BJ (cell line): ENCODE data around the gene ZXDA. TPM values are rescaled to one million over a fixed set of nuclear protein-coding genes. Genes with fewer than 3 reads are reported as not detected.
"Not testable (repeated sequence)": the region's sequence is repeated elsewhere in the genome, so short reads cannot be mapped to it uniquely, and the experiment has no call there.

Source experiments
- CTCF ChIA-PET: fragments of 350-600 bp; formaldehyde crosslinking; extraction: SDS; loops from one replicate; lab custom pipeline; 2021; ENCODE audit warnings: antibody characterized with exemption, inconsistent platforms; lab: Yijun Ruan, JAX
- POLR2A ChIA-PET: fragments of 300-600 bp; sonication (Branson Sonifier 250); formaldehyde crosslinking; extraction: SDS; loops from one replicate; lab custom pipeline; 2021; ENCODE audit warnings: antibody characterized with exemption; lab: Charles Lee
- DNase-seq: peaks from one replicate; pipeline ENCODE4 v3.0.0-alpha.2; 2011; ENCODE audit warnings: low read depth
- H3K27me3 ChIP-seq: 2 replicates; pipeline ENCODE4 v1.6.0; 2011; ENCODE audit warnings: low read length; ENCODE audit not compliant: control insufficient read depth, insufficient read depth
- H3K36me3 ChIP-seq: 2 replicates; pipeline ENCODE4 v1.5.1; 2011; ENCODE audit warnings: low read length; ENCODE audit not compliant: control insufficient read depth, insufficient read depth
- H3K4me3 ChIP-seq: 2 replicates; pipeline ENCODE4 v1.5.1; 2011; ENCODE audit warnings: low read depth, mild to moderate bottlenecking, control low read depth, low read length
- CTCF ChIP-seq: IDR thresholded peaks from 2 replicates; pipeline ENCODE4 v1.5.1; 2011; ENCODE audit warnings: low read depth, mild to moderate bottlenecking, control low read depth, inconsistent platforms, low read length, moderate library complexity; ENCODE audit not compliant: insufficient read depth
- polyA minus RNA-seq: library from RNA; depleted of rRNA, polyadenylated mRNA; stranded (reverse); fragments of >200 nt; gene quantifications from 2 replicates; pipeline ENCODE4 v1.2.3, GENCODE V29; 2011; rRNA and poly(A)+ RNA removed
- polyA plus RNA-seq: library from polyadenylated mRNA; depleted of rRNA; stranded (reverse); fragments of >200 nt; gene quantifications from 2 replicates; pipeline ENCODE4 v1.2.3, GENCODE V29; 2011; rRNA removed

Gene ZXDA
- polyA plus RNA-seq (1.5 and 1.6 TPM in 2 replicates), polyA minus RNA-seq (4.6 and 4.7 TPM in 2 replicates)

DNA sequence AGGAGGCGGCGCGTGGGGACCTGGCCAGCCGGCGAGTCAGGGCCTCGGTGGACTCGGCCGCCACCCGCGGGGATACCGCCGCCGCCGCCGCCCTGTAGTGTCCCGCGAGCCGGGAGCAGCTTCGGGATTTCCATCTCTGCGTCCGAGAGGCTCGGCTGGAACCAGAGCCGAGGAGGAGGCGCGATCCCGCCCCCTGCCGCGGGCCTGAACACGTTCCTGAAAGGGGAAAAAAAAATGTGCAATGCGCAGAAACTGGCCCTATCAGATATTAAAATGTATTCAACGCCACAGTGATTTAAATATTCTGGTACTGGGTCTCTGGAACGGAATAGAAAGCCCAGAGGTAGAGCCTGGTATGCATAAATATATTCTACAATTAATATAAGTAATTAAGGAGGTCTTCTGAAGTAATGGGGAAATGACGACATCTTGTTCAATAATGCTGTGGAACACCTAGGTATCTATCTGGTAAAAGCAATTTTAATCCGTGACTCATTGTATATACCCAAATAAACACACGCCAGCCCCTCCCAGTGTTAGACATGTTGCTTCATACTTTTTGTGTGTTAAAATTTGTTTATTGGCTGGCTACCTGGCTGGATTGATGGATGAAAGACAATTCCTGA, at the start of gene ZXDA:
Gene ZXDA, minus strand, starts transcription at position 172 of the 626 bp plus-strand sequence. Its CDS starts 38 bp downstream, at position 134.
- H3K36me3 ChIP-seq, DNase-seq, H3K27me3 ChIP-seq, CTCF ChIA-PET, POLR2A ChIA-PET: not testable (repeated sequence)
- H3K4me3 ChIP-seq = peak within 1 kb of the TSS; percentile 42

DNA sequence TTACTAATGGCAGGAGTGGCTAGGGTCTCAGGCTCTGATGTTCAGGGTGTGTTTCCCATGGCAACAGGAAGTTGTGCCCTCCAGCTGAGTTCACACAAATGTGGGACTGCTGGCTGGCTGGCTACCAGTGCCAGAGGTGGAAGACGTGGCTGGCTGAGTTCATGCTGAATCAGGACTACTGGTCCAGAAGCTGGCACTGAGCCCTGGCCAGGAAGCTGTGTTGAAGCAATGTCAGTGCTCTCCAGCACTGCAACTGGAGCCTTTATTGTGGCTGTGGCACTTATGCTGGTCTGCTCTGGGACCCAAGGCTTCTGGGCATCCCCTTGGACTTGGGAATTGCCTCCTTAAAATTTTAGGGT, 42.0 kb upstream of the ZXDA start:
- Histone ChIP-seq H3K27me3 (no peaks in the 10 kb centered on the region), H3K4me3 (no peak overlapping the region), H3K36me3 (no peaks in the 10 kb centered on the region)
- ChIA-PET CTCF (no interaction called here), POLR2A (no interaction called here)
- no peak for DNase-seq
- TF ChIP-seq CTCF = no peak

GRCh38 chrX:57951666-57952319, 41.5 kb upstream of the ZXDA start:
- H3K36me3 ChIP-seq = no peaks in the 10 kb centered on the region
- ChIA-PET CTCF (no interaction called here), POLR2A (no interaction called here)
- no peaks in the 10 kb centered on the region for H3K27me3 ChIP-seq
- TF ChIP-seq CTCF = no peak
- H3K4me3 ChIP-seq = no peak overlapping the region
- DNase-seq = no peak

- no peaks in the 10 kb centered on the region for H3K27me3 ChIP-seq
- ChIA-PET POLR2A (no interaction called here), CTCF (no interaction called here)
- H3K4me3 ChIP-seq = no peak overlapping the region
- no peaks in the 10 kb centered on the region for H3K36me3 ChIP-seq
- DNase-seq = no peak
- TF ChIP-seq CTCF = no peak
Measured at GRCh38 chrX:57933321-57933720, 23.1 kb upstream of the ZXDA start.

DNA sequence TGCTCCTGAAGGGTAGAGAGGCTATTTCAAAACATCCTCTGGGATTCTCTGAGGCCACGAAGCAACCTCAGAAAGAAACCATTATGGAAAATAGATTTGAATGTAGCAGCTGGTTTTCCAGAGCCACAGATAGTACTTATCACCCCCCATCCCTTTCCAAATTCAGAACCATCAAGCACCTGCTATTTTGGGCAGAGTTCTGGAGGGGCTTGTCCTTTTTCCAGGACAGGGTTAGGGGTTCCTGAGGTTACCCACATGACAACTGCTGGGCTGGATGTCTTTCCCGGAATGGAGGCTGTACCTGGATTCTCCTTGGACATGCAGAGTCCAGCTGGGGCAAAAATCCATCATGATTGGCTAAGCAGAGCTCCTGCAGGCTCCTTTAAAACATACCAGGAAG, 22.0 kb upstream of the ZXDA start:
- CTCF ChIA-PET = no interaction called here
- POLR2A ChIA-PET = no interaction called here

More for the DNA sequence above, 22.0 kb upstream of the ZXDA start:
- no peak overlapping the region for H3K4me3 ChIP-seq
- no peak for TF ChIP-seq CTCF
- no peak for DNase-seq
- H3K36me3 ChIP-seq = no peaks in the 10 kb centered on the region
- no peaks in the 10 kb centered on the region for H3K27me3 ChIP-seq
